Fibroblast of mammary gland (primary cell): Measurements from ENCODE around the gene HMG20A.

Experiments used
- DNase-seq: peaks from one replicate; pipeline ENCODE4 v3.0.0-alpha.2; 2010; ENCODE audit warnings: low read depth
- H3K4me3 ChIP-seq: 2 replicates; pipeline ENCODE4 v1.5.1; 2011; ENCODE audit warnings: low read depth, mild to moderate bottlenecking, low read length, moderate library complexity; ENCODE audit not compliant: control insufficient read depth
- TF ChIP-seq, protein P1 (sequence below): conservative IDR thresholded peaks from 2 replicates; pipeline ENCODE4 v1.5.1; 2011; ENCODE audit warnings: low read depth, low read length, inconsistent platforms; ENCODE audit not compliant: control insufficient read depth, insufficient read depth

HMG20A gene

DNA sequence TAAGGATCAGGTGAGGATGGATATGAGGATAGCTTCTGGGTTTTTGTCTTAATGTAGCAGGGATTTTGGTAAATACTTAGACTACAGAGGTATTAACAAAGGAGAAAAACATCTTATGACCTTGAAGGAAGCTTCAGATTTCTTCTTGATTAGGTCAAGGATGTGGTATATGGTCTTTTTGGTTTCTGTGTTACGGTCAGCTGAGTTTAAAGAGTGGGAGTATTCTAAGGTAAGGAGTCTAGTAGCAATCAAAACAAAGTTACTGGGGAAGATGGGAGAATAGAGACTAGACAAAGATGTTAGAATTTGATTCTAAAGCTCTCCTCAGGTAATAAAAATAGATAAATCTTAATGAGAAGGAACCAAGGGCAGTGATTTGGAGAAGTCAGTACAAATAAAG is 6.2 kb downstream of the HMG20A start:
- DNase-seq: no peak
- TF ChIP-seq, protein P1, sequence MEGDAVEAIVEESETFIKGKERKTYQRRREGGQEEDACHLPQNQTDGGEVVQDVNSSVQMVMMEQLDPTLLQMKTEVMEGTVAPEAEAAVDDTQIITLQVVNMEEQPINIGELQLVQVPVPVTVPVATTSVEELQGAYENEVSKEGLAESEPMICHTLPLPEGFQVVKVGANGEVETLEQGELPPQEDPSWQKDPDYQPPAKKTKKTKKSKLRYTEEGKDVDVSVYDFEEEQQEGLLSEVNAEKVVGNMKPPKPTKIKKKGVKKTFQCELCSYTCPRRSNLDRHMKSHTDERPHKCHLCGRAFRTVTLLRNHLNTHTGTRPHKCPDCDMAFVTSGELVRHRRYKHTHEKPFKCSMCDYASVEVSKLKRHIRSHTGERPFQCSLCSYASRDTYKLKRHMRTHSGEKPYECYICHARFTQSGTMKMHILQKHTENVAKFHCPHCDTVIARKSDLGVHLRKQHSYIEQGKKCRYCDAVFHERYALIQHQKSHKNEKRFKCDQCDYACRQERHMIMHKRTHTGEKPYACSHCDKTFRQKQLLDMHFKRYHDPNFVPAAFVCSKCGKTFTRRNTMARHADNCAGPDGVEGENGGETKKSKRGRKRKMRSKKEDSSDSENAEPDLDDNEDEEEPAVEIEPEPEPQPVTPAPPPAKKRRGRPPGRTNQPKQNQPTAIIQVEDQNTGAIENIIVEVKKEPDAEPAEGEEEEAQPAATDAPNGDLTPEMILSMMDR: no peak
- H3K4me3 ChIP-seq: no peak overlapping the region

DNA sequence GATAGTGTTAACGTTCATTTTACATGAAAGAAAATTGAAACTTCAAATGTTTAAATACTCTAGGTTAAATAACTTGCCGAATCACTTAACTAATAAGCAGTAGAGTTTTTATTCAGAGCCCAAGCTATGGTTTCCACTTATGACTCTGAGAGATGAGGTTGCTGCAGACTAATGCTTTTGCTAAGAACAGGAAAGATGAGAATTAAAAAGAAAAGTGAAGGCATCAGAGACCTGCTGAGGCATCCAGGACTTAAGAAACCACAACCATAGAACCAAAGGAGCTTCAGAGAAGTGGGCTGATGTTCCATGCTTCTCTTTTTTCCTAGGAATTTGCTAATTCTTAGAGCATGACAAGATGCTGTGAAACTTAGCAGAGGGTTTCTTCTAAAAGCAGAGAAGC is 9.5 kb downstream of the HMG20A start:
- no peak overlapping the region for H3K4me3 ChIP-seq
- DNase-seq: no peak
- TF ChIP-seq, protein P1: no peak

DNA sequence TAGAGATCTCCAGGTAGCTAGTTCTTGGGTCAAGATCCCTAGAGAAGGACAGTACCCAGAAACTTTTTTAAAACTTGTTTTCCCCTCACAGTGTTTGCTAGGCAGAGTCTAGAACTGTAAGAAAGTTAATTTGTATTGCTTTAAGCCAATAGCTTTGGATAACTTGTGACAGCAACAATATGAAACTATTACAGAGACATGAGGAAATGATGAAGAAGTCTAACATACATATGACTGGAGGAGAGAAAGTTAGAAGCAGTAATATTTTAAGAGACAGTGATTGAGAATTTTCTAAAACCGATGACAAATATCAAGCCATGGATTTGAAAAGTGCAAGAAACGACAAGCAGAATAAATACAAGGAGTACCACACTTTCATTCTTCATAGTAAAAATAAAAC is 10.0 kb downstream of the HMG20A start:
- TF ChIP-seq, protein P1: no peak
- no peak overlapping the region for H3K4me3 ChIP-seq
- no peak for DNase-seq

DNA sequence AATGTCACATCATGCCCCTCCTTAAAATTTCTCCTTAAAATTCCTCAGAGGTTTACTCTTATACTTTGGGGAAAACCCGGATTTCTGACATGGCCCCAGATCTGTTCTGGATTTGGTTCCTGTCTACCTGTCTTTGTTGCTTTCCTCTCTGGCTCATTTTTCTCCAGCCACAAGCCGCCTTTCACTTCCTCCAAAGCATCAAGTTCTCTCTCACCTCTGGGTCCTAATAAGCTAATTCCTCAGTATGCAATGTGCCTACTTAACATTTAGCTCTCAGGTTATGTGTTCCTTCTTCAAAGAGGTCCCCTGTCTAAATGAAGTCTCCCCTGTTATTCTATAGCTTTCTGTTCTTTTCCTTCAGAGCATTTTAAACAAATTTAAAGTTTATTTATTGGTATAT is 16.1 kb downstream of the HMG20A start:
- H3K4me3 ChIP-seq: no peak overlapping the region
- TF ChIP-seq, protein P1: no peak
- no peak for DNase-seq

DNA sequence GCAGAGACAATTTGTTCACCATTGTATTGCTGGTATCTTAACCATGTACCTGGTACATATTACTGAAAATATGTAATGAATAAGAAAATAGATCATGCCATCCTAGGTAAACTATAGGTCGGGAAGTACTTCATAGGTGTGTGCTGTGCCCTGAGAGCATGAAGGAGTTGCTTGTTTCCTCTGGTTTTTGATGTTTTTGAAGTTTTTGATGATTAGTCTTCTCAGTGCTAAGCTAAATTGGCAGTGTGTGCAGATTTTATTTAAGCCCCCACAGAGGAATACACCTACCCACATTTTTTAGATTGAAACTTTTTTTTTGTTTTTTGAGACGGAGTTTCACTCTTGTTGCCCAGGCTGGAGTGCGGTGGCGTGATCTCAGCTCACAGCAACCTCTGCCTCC is 16.6 kb downstream of the HMG20A start:
- H3K4me3 ChIP-seq: no peak overlapping the region
- no peak for DNase-seq
- TF ChIP-seq, protein P1: no peak

DNA sequence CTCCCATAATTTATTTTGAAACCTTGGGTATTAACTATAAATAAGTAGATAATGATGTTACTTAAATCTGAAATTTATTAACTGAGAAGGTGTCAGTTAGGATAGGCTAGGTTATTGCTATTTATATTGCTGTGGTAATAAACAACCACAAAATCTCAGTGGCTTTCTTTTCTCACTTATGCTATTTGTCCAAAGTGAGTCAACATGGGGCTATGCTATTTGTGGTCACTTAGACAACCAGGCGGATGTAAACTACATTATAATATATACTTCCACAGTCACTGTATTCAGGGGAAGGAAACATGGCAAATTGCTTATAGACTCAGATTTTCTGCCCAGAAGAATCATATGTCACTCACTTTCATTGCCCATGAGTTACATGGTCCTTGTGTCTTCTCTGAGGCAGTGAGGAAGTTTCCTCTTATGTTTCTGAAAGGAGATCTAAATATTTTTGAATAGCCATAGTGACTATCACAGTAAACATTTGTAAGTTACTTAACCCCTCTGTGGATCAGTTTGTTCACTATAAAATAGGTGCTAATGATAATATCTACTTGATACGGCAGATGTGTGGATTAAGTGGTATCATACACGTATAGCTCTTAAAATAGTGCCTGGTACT is 19.8 kb downstream of the HMG20A start:
- DNase-seq: peak; percentile 65
- TF ChIP-seq, protein P1: no peak
- H3K4me3 ChIP-seq: no peak overlapping the region
